HCT116 (cell line): ENCODE data around the gene ADAMTS6.
"Not testable (repeated sequence)": the region's sequence is repeated elsewhere in the genome, so short reads cannot be mapped to it uniquely, and the experiment has no call there.

ENCODE experiments used
- ATF3 ChIP-seq: IDR thresholded peaks from 2 replicates; pipeline ENCODE4 v1.6.1; 2012
- CEBPB ChIP-seq: IDR thresholded peaks from 2 replicates; pipeline ENCODE4 v1.6.1; 2012; ENCODE audit warnings: low read depth
- CTCF ChIP-seq, 3 experiments: fragments of 200-600 bp in 1 of 3; sonication (generic) in 1 of 3; IDR thresholded peaks in 2 of 3; conservative IDR thresholded peaks in 1 of 3; 2 replicates each; pipeline ENCODE4 v1.5.1; 2012 to 2017; ENCODE audit warnings: low read depth in 2 of 3, low read length in 2 of 3, antibody characterized with exemption in 1 of 3, borderline replicate concordance in 1 of 3, control low read depth in 1 of 3, mild to moderate bottlenecking in 1 of 3, mixed read lengths in 1 of 3, mixed run types in 1 of 3, moderate library complexity in 1 of 3; ENCODE audit not compliant: insufficient read depth in 1 of 3
- EZH2 ChIP-seq: fragments of 200-600 bp; sonication (generic); IDR thresholded peaks from 2 replicates; pipeline ENCODE4 v1.6.1; 2017; ENCODE audit warnings: antibody characterized with exemption, mixed run types
- FOSL1 ChIP-seq: IDR thresholded peaks from 2 replicates; pipeline ENCODE4 v1.6.1; 2012; ENCODE audit warnings: low read depth
- POLR2A ChIP-seq: IDR thresholded peaks from 2 replicates; pipeline ENCODE4 v1.7.0; 2011; ENCODE audit warnings: borderline replicate concordance; ENCODE audit not compliant: insufficient read depth, insufficient read length; ENCODE audit errors: extremely low read depth
- POLR2AphosphoS5 ChIP-seq: IDR thresholded peaks from 2 replicates; pipeline ENCODE4 v1.6.1; 2011; ENCODE audit warnings: mild to moderate bottlenecking, low read depth, low read length, moderate library complexity
- REST ChIP-seq: IDR thresholded peaks from 2 replicates; pipeline ENCODE4 v1.6.1; 2012; ENCODE audit warnings: low read depth
- ZBTB33 ChIP-seq: IDR thresholded peaks from 2 replicates; pipeline ENCODE4 v1.6.1; 2011; ENCODE audit warnings: mild to moderate bottlenecking, low read length, moderate library complexity; ENCODE audit not compliant: insufficient replicate concordance; ENCODE audit errors: extremely low read depth

DNA sequence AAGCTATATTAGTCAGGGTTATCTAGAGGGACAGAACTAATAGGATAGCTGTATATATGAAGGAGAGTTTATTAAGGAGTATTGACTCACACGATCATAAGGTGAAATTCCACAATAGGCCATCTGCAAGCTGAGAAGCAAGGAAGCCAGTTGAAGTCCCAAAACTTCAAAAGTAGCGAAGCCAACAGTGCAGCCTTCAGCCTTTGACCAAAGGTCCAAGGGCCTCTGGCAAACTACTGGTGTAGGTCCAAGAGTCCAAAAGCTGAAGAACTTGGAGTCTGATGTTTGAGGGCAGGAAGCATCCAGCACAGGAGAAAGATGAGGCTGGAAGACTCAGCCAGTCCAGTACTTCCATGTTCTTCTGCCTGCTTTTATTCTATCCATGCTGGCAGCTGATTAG lies 5.1 kb upstream of the ADAMTS6 start:
- TF ChIP-seq CTCF (IDR thresholded peaks at IDR 0.05 in 2 of 3, conservative IDR thresholded peaks at IDR 0.05 in 1 of 3; ENCODE audit: borderline replicate concordance in 1 of 3, insufficient read depth in 1 of 3, low read depth in 2 of 3, low read length in 2 of 3); REST; EZH2; FOSL1; CEBPB; ATF3; POLR2AphosphoS5; ZBTB33; POLR2A: not testable (repeated sequence)
